ENCODE measurements around the gene IP6K3.

Gene IP6K3

GRCh38 chr6:33759887-33760629 is 13.4 kb upstream of the IP6K3 start:
- DNase-seq (ENCODE audit: low read depth), result no peak

- no peak for DNase-seq (ENCODE audit: low read depth)
Measured at GRCh38 chr6:33758815-33759216, 12.1 kb upstream of the IP6K3 start.

- no peak for DNase-seq (ENCODE audit: low read depth)
Measured at GRCh38 chr6:33757906-33758305, 11.2 kb upstream of the IP6K3 start.

- DNase-seq (ENCODE audit: low read depth), result no peak
Measured at GRCh38 chr6:33757113-33757512, 10.4 kb upstream of the IP6K3 start.

GRCh38 chr6:33756211-33756954 is 9.7 kb upstream of the IP6K3 start:
- DNase-seq (ENCODE audit: low read depth), result no peak

- DNase-seq (ENCODE audit: low read depth), result no peak
Measured at GRCh38 chr6:33755070-33755869, 8.6 kb upstream of the IP6K3 start.

GRCh38 chr6:33754222-33754621 is 7.5 kb upstream of the IP6K3 start:
- DNase-seq (ENCODE audit: low read depth), result no peak

- DNase-seq (ENCODE audit: low read depth), result no peak
Measured at GRCh38 chr6:33752646-33753015, 5.9 kb upstream of the IP6K3 start.

GRCh38 chr6:33751771-33752645 is 5.3 kb upstream of the IP6K3 start:
- no peak for DNase-seq (ENCODE audit: low read depth)

- DNase-seq (ENCODE audit: low read depth), result no peak
Measured at GRCh38 chr6:33750244-33750991, 3.7 kb upstream of the IP6K3 start.

GRCh38 chr6:33749401-33749800 is 2.7 kb upstream of the IP6K3 start:
- no peak for DNase-seq (ENCODE audit: low read depth)

- no peak for DNase-seq (ENCODE audit: low read depth)
Measured at GRCh38 chr6:33748841-33749240, 2.1 kb upstream of the IP6K3 start.

- DNase-seq (ENCODE audit: low read depth), result no peak
Measured at GRCh38 chr6:33747823-33748222, 1.1 kb upstream of the IP6K3 start.

GRCh38 chr6:33746036-33746600 is 587 bp downstream of the IP6K3 start:
- DNase-seq (ENCODE audit: low read depth), result no peak

- no peak for DNase-seq (ENCODE audit: low read depth)
Measured at GRCh38 chr6:33745548-33745947, 1.2 kb downstream of the IP6K3 start.

GRCh38 chr6:33744895-33745546 is 1.7 kb downstream of the IP6K3 start:
- DNase-seq (ENCODE audit: low read depth), result no peak

- DNase-seq (ENCODE audit: low read depth), result no peak
Measured at GRCh38 chr6:33744001-33744848, 2.5 kb downstream of the IP6K3 start.

GRCh38 chr6:33742837-33743236 is 3.9 kb downstream of the IP6K3 start:
- DNase-seq (ENCODE audit: low read depth), result no peak

GRCh38 chr6:33742092-33742491 is 4.6 kb downstream of the IP6K3 start:
- DNase-seq (ENCODE audit: low read depth), result no peak

Measured in GM04503 (cell line).